Immature natural killer cell (primary cell): ENCODE data around the gene OSCAR. TPM values are rescaled to one million over a fixed set of nuclear protein-coding genes. Genes with fewer than 3 reads are reported as not detected.

Experiments
- DNase-seq, 3 donors: peaks; one replicate each; pipeline ENCODE4 v3.0.0; 2022; ENCODE audit warnings: mixed read lengths in 1 of 3
- H3K27ac Mint-ChIP-seq, 6 donors: one replicate each; pipeline ENCODE4 v1.8.0; 2020; ENCODE audit warnings: mixed read lengths in 6 of 6, mild to moderate bottlenecking in 5 of 6, inconsistent platforms in 4 of 6, moderate library complexity in 3 of 6
- H3K27me3 Mint-ChIP-seq, 3 donors: one replicate each; pipeline ENCODE4 v1.8.0; 2020 to 2021; ENCODE audit warnings: low read depth in 3 of 3, mild to moderate bottlenecking in 3 of 3, mixed read lengths in 3 of 3, moderate library complexity in 3 of 3, inconsistent platforms in 1 of 3
- H3K36me3 Mint-ChIP-seq, 3 donors: one replicate each; pipeline ENCODE4 v1.8.0; 2020; ENCODE audit warnings: mixed read lengths in 3 of 3, inconsistent platforms in 2 of 3, mild to moderate bottlenecking in 2 of 3
- H3K4me1 Mint-ChIP-seq, 2 donors: one replicate each; pipeline ENCODE4 v1.8.0; 2020; ENCODE audit warnings: inconsistent platforms in 2 of 2, mild to moderate bottlenecking in 2 of 2, mixed read lengths in 2 of 2, moderate library complexity in 1 of 2
- H3K4me3 Mint-ChIP-seq, 5 donors: one replicate each; pipeline ENCODE4 v1.8.0; 2020; ENCODE audit warnings: mild to moderate bottlenecking in 5 of 5, mixed read lengths in 5 of 5, inconsistent platforms in 3 of 5, moderate library complexity in 3 of 5
- H3K9me3 Mint-ChIP-seq, 6 donors: one replicate each; pipeline ENCODE4 v1.8.0; 2020; ENCODE audit warnings: mild to moderate bottlenecking in 6 of 6, mixed read lengths in 6 of 6, inconsistent platforms in 4 of 6, moderate library complexity in 3 of 6
- polyA plus RNA-seq, 3 donors: library from polyadenylated mRNA; unstranded; fragments of 300-500 nt; fragmentation: Illumina TruSeq; gene quantifications; one replicate each; pipeline ENCODE4 v1.2.3, GENCODE V29; 2021

Gene OSCAR
- polyA plus RNA-seq, result under 1 TPM in 2 of 3 donors, not detected in 1; 0.33 to 0.82 TPM

DNA sequence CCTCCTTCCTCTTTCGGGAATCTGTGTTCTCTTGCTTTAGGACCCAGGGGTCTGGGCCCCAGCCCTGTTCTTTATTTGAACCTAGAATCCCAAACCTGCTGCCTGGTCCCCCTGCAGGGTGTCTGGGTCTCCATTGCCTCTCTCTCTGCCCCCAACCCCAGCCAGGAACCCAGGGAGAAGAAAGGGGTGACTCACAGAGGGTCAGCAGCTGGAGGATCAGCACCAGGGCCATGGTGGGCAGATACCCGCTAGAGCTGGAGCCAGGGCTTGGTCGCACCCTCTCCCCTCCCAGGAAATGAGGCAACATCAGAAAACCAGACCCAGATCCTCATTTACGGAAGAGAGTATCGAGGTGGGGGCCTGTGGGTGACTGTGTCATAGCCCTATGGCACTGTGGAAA, at the start of gene OSCAR:
TSS of gene OSCAR (minus strand) at position 243 of the 400 bp plus-strand sequence. CDS start at position 232, 11 bp downstream.
- peaks cover 28 to 40% of the 10 kb centered on the region in 2 donors for H3K4me1 Mint-ChIP-seq

GRCh38 chr19:54149021-54149812, 48.6 kb upstream of the OSCAR start:
- Mint-ChIP-seq H3K9me3 (no peaks in the 10 kb centered on the region), H3K27me3 (peaks cover 2 to 6% (median 3%) of the 10 kb centered on the region in 3 donors), H3K36me3 (peaks cover 6 to 31% (median 10%) of the 10 kb centered on the region in 3 donors), H3K4me3 (no peak overlapping the region), H3K4me1 (peaks cover 0 to 3% of the 10 kb centered on the region in 2 donors), H3K27ac (peak overlapping the region in 2 of 6 donors; percentile 19 to 23)
- DNase-seq, result no peak

More for the DNA sequence above, at the start of gene OSCAR:
- Mint-ChIP-seq H3K27ac (peak within 1 kb of the TSS in 5 of 6 donors; percentile 10 to 83 (median 58)), H3K27me3 (peaks cover 8 to 18% (median 12%) of the 10 kb centered on the region in 3 donors), H3K4me3 (peak within 1 kb of the TSS; percentile 26 to 63 (median 55)), H3K9me3 (no peaks in the 10 kb centered on the region), H3K36me3 (peaks cover 0 to 3% (median 0%) of the 10 kb centered on the region in 3 donors)
- DNase-seq, result no peak

DNA sequence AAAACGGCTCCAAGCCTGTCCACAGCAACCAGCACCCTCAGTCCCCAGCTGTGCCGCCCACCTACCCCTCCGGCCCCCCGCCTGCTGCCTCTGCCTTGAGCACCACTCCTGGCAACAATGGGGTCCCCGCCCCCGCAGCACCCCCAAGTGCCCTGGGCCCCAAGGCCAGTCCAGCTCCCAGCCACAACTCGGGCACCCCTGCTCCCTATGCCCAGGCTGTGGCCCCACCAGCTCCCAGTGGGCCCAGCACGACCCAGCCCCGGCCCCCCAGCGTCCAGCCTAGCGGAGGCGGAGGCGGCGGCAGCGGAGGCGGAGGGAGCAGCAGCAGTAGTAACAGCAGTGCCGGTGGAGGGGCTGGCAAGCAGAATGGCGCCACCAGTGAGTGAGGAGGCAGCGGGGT, 47.6 kb upstream of the OSCAR start:
- H3K4me1 Mint-ChIP-seq, result peaks cover 0 to 2% of the 10 kb centered on the region in 2 donors
- H3K27me3 Mint-ChIP-seq, result peaks cover under 1 to 7% (median 1%) of the 10 kb centered on the region in 3 donors
- H3K9me3 Mint-ChIP-seq, result no peaks in the 10 kb centered on the region
- H3K27ac Mint-ChIP-seq, result no peak overlapping the region
- no peak overlapping the region for H3K4me3 Mint-ChIP-seq
- peaks cover 11 to 37% (median 18%) of the 10 kb centered on the region in 3 donors for H3K36me3 Mint-ChIP-seq
- DNase-seq, result no peak

DNA sequence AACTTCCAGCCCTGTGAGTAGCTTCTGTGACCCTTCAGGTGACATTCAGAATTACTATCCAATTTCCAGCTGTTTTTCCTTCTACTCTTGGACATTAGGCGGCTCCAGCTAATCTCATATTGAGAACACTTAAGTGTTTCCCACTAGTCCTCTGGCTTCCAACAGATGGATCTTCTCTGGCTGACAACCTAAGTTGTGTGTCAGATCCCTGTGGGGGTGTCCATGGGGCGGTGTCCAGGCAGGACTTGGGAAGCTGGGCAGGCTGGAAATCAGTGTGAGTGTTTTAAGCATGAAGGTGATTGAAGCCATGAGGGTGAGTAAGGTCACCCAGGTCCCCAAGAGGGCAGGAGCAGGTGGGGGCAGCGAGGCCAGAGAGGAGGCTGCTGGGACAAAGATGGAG, 47.1 kb upstream of the OSCAR start:
- peaks cover 11 to 41% (median 18%) of the 10 kb centered on the region in 3 donors for H3K36me3 Mint-ChIP-seq
- peaks cover 0 to 2% of the 10 kb centered on the region in 2 donors for H3K4me1 Mint-ChIP-seq
- peaks cover 0 to 6% (median 0%) of the 10 kb centered on the region in 3 donors for H3K27me3 Mint-ChIP-seq
- no peak for DNase-seq
- H3K4me3 Mint-ChIP-seq, result no peak overlapping the region
- H3K9me3 Mint-ChIP-seq, result no peaks in the 10 kb centered on the region
- peak overlapping the region in 1 of 6 donors; percentile 17 for H3K27ac Mint-ChIP-seq

DNA sequence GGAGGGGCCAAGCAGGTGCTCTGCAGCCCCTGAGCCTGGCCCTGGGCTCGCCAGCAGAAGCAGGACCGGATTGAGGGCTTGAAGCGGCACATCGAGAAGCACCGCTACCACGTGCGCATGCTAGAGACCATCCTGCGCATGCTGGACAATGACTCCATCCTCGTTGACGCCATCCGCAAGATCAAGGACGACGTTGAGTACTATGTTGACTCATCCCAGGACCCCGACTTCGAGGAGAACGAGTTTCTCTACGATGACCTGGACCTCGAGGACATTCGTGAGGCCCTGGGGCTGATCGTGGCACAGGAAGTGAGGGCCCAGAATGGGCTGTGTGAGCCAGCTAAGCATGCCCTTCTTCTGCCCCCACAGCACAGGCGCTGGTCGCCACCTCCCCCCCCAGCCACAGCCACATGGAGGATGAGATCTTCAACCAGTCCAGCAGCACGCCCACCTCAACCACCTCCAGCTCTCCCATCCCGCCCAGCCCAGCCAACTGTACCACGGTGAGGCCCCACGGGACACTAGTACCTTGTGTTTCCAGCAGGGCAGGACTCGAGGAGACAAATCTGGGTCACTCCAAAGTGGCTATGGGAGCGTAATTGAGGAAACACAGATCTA, 45.0 kb upstream of the OSCAR start:
- Mint-ChIP-seq H3K27ac (no peak overlapping the region), H3K27me3 (peaks cover 0 to 9% (median 0%) of the 10 kb centered on the region in 3 donors), H3K4me3 (no peak overlapping the region), H3K9me3 (no peaks in the 10 kb centered on the region), H3K4me1 (peaks cover 8 to 20% of the 10 kb centered on the region in 2 donors), H3K36me3 (peaks cover 11 to 37% (median 18%) of the 10 kb centered on the region in 3 donors)
- no peak for DNase-seq

DNA sequence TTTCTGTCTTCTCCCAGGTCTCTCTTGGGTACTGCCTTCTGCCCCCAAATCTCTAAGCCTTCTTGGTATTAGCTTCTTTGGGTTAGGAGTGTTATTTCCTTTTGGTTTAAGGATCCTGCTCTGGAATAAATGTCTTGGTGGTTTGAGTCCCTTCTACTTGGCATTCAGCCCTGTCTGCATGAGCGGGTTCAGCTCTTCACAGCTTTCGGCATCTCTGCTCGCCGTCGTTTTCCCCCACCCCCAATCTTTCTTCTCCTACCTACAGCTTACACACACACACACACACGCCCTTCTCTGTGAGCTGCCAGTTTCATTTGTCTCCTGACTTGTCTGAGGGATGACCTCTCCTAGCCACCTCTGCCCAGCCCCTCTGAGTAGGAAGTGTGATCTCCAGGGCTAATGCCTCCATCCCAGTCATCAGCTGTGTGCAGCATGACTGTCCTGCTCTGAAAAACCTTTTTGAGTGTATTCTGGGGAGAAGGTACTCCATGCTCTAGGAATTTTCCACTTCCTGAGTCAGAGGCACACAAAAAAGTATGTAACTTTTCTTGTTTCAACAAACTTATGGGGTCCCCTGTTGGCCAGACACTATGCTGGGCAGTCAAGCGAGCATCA, 41.7 kb upstream of the OSCAR start:
- peaks cover 9 to 32% (median 18%) of the 10 kb centered on the region in 3 donors for H3K36me3 Mint-ChIP-seq
- no peak for DNase-seq
- H3K9me3 Mint-ChIP-seq, result no peaks in the 10 kb centered on the region
- peaks cover 4 to 13% (median 8%) of the 10 kb centered on the region in 3 donors for H3K27me3 Mint-ChIP-seq
- peak overlapping the region in 3 of 6 donors; percentile 0 to 78 (median 2) for H3K27ac Mint-ChIP-seq
- H3K4me1 Mint-ChIP-seq, result peaks cover 29 to 43% of the 10 kb centered on the region in 2 donors
- H3K4me3 Mint-ChIP-seq, result peak overlapping the region in 1 of 5 donors; percentile 12

DNA sequence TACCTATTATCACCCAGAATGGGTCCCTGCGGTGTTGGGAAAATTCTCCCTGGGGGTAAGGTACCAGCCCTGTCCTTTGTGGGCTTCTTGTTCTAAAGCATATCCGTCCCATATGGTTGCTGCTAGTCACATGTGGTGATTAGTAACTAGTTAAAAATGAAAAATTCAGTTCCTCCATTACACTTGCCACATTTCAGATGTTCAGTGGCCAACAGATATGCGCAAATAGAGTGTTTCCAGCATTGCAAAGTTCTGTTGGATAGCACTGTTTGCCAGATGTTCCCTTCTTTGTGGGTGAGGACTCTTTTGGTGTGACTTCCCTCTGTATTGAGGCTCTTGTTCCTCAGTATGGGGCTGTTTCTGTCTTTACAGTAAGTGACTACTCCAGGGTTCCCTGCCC, 40.8 kb upstream of the OSCAR start:
- H3K36me3 Mint-ChIP-seq, result peaks cover 9 to 25% (median 18%) of the 10 kb centered on the region in 3 donors
- H3K4me1 Mint-ChIP-seq, result peaks cover 34 to 49% of the 10 kb centered on the region in 2 donors
- peaks cover 8 to 19% (median 10%) of the 10 kb centered on the region in 3 donors for H3K27me3 Mint-ChIP-seq
- no peaks in the 10 kb centered on the region for H3K9me3 Mint-ChIP-seq
- peak overlapping the region in 2 of 6 donors; percentile 35 to 56 for H3K27ac Mint-ChIP-seq
- DNase-seq, result no peak
- peak overlapping the region in 1 of 5 donors; percentile 35 for H3K4me3 Mint-ChIP-seq

GRCh38 chr19:54138489-54139256, 38.1 kb upstream of the OSCAR start:
- Mint-ChIP-seq H3K36me3 (peaks cover under 1 to 9% (median 3%) of the 10 kb centered on the region in 3 donors), H3K27ac (peak overlapping the region; percentile 67 to 92 (median 89)), H3K4me3 (peak overlapping the region; percentile 81 to 91 (median 87)), H3K9me3 (no peaks in the 10 kb centered on the region), H3K27me3 (peaks cover 10 to 20% (median 12%) of the 10 kb centered on the region in 3 donors), H3K4me1 (peaks cover 42 to 55% of the 10 kb centered on the region in 2 donors)
- peak in 1 of 3 donors; percentile 14 for DNase-seq

DNA sequence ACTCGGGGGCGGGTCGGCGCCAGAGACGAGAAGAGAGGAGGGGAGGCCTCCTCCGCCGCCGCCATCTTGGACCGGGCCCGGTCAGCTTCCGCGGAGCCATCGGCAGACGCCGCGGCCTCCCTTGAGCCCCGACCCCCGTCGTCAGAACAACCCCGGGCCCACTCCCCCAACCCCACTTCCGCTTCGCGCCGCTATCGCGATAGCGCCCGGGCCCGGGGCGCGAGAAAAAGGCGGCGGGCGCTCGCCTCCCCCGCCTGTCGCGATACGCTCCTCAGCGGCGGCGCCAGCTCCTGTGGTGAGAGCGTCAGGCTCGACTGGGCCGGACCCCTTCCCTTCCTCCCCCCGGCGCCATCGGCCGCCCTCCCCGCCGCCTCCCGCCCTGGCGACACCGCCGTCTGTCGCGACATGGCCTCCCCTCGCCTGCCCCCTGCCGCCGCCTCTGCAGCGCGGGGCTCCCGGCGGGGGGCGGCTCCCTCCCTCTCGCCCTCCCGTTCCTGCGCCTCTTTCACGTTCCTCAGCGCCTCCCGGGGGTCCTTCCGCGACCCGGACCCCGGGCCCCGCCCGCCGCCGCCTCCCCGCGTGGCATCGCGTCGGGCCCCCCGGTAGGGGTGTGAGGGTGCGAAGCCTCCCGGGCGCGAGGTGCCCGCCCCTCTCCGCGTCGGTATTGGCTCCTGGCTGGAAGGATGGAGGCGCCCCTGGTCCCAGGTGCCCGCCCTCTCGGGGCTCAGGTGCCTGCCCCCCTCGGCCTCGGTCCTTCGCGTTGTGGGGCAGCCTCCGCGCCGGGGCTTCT, 37.3 kb upstream of the OSCAR start, which contains the start of gene CNOT3:
TSS of gene CNOT3 (plus strand) at position 64 of the 790 bp plus-strand sequence. CDS start 5,217 bp downstream, outside the sequence.
- Mint-ChIP-seq H3K36me3 (peaks cover 0 to 2% (median 0%) of the 10 kb centered on the region in 3 donors), H3K9me3 (no peaks in the 10 kb centered on the region), H3K27ac (peak within 1 kb of the TSS; percentile 86 to 93 (median 92)), H3K27me3 (peaks cover 10 to 18% (median 14%) of the 10 kb centered on the region in 3 donors), H3K4me3 (peak within 1 kb of the TSS; percentile 87 to 94 (median 90)), H3K4me1 (peaks cover 42 to 55% of the 10 kb centered on the region in 2 donors)
- DNase-seq, result peak; percentile 37 to 54 (median 46)

DNA sequence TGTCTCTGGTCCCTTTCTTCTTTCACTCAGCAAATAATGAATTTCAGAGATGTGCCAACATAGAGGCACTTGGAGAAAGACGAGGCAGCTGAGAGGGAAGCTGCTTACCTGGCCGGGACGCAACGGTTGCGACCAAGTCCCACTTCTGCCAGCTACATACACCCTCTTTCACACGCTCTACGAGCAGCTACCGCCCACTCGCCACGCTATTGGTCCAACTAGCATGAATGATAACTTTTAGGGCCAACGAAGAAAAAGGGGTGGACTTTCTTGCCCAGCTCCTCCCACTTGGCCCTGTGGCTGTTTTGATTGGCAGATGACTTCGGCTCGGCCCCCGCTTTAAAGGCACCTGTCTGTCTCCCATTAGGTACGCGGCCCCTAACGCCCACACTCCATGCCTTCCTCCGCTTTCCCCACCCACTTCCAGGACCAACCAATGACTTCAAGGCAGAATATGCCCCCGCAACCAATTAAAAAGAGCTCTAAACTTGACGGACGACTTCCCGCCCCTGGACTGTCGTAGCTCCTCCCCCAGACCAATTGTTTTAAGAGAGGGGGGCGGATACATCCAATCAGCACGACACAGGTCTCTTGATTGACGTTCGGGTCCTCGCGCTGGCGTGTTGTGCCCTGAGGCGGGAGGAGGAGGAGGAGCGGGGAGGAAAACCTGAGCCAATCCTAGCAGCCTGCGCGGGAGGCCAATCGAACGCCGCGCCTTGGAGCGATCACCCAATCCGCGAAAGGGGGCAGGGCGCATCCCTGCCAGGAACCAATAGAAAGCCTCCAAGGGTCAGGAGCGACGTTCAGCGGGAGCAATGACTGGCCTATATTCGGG, 36.5 kb upstream of the OSCAR start:
- peaks cover 10 to 20% (median 14%) of the 10 kb centered on the region in 3 donors for H3K27me3 Mint-ChIP-seq
- no peaks in the 10 kb centered on the region for H3K36me3 Mint-ChIP-seq
- peaks cover 40 to 49% of the 10 kb centered on the region in 2 donors for H3K4me1 Mint-ChIP-seq
- H3K27ac Mint-ChIP-seq, result peak overlapping the region; percentile 71 to 93 (median 90)
- peak overlapping the region; percentile 85 to 94 (median 89) for H3K4me3 Mint-ChIP-seq
- no peaks in the 10 kb centered on the region for H3K9me3 Mint-ChIP-seq
- DNase-seq, result peak; percentile 99 to 100 (median 100)

DNA sequence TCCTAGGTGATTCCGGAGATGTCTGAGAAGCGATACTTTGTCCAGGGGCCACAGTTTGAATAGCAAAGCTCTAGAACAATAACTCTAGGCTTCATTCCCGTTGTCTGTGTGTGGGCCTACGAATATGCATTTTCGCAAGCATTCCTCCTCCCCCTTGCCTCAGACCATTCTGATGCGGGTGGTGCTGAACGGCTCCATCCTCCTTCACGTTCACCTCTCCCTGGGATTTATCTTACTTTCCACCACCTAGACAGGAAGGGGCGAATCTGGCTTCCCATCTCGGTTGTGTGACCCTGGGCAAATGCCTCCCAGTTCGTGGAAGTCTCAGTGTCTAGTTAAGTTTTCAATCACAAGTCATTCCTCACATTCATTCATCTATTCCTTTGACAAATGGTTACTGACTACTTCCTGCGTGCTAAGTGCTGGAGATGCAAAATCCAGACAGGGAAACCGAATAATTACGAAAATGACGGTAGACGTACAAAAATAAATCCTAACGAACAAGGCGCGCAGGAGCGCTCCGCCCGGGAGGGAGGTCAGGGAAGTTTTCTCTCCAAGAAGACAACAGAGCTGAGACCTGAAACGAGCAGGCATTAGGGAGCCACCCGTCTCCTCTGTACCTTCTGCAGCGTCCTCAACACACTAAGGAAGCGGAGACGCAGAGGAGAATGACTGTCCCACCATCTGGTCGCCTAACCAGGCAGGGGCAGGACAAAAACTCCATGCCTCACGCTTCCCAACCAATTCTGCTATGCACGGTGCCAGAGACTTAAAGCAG, 35.7 kb upstream of the OSCAR start:
- no peaks in the 10 kb centered on the region for H3K36me3 Mint-ChIP-seq

More for the DNA sequence above, 35.7 kb upstream of the OSCAR start:
- Mint-ChIP-seq H3K27ac (peak overlapping the region; percentile 71 to 93 (median 90)), H3K4me3 (peak overlapping the region; percentile 85 to 94 (median 89)), H3K9me3 (no peaks in the 10 kb centered on the region), H3K4me1 (peaks cover 38 to 41% of the 10 kb centered on the region in 2 donors), H3K27me3 (peaks cover 10 to 19% (median 14%) of the 10 kb centered on the region in 3 donors)
- DNase-seq, result no peak
